Smooth muscle cell (in vitro differentiated cells): Measurements from ENCODE around the gene SLC9A9. TPM values are rescaled to one million over a fixed set of nuclear protein-coding genes. Genes with fewer than 3 reads are reported as not detected.

ENCODE experiments used
- DNase-seq: peaks from one replicate; lab custom pipeline; 2025; ENCODE audit not compliant: unreplicated experiment; lab: John Stamatoyannopoulos, UW
- H2AFZ ChIP-seq: fragments of 200-600 bp; sonication (generic); 2 replicates; pipeline ENCODE4 v1.6.0; 2016; ENCODE audit warnings: antibody characterized with exemption, low read depth, mild to moderate bottlenecking
- H3F3A ChIP-seq: fragments of 200-600 bp; sonication (generic); 2 replicates; pipeline ENCODE4 v1.6.0; 2017; ENCODE audit warnings: antibody characterized with exemption, low read depth
- H3K27ac ChIP-seq: fragments of 200-600 bp; sonication (generic); 2 replicates; pipeline ENCODE4 v1.5.1; 2016; ENCODE audit warnings: low read depth, mild to moderate bottlenecking
- H3K27me3 ChIP-seq: fragments of 200-600 bp; sonication (generic); 2 replicates; pipeline ENCODE4 v1.6.1; 2016; ENCODE audit warnings: low read depth, mild to moderate bottlenecking
- H3K36me3 ChIP-seq: fragments of 200-600 bp; sonication (generic); 2 replicates; pipeline ENCODE4 v1.5.1; 2016; ENCODE audit warnings: low read depth
- H3K4me1 ChIP-seq: fragments of 200-600 bp; sonication (generic); 2 replicates; pipeline ENCODE4 v1.5.1; 2016; ENCODE audit warnings: low read depth
- H3K4me2 ChIP-seq: fragments of 200-600 bp; sonication (generic); 2 replicates; pipeline ENCODE4 v1.6.0; 2016; ENCODE audit warnings: mild to moderate bottlenecking
- H3K4me3 ChIP-seq: fragments of 200-600 bp; sonication (generic); 2 replicates; pipeline ENCODE4 v1.5.1; 2016; ENCODE audit warnings: mild to moderate bottlenecking
- H3K79me2 ChIP-seq: fragments of 200-600 bp; sonication (generic); 2 replicates; pipeline ENCODE4 v1.6.0; 2016; ENCODE audit warnings: low read depth, mild to moderate bottlenecking
- H3K9ac ChIP-seq: fragments of 200-600 bp; sonication (generic); 2 replicates; pipeline ENCODE4 v1.6.0; 2016; ENCODE audit warnings: low read depth
- H3K9me3 ChIP-seq: fragments of 200-600 bp; sonication (generic); replicated peaks from 2 replicates; pipeline ENCODE4 v1.5.1; 2016; ENCODE audit warnings: low read depth
- H4K20me1 ChIP-seq: fragments of 200-600 bp; sonication (generic); 2 replicates; pipeline ENCODE4 v1.6.0; 2016; ENCODE audit warnings: low read depth
- CTCF ChIP-seq: fragments of 200-600 bp; sonication (generic); IDR thresholded peaks from 2 replicates; pipeline ENCODE4 v1.5.1; 2017; ENCODE audit warnings: borderline replicate concordance, mild to moderate bottlenecking, antibody characterized with exemption; ENCODE audit not compliant: insufficient read depth, poor library complexity, severe bottlenecking
- WGBS: methylation state at CpG from one replicate; pipeline ENCODE4 v1.1.7; 2016; ENCODE audit warnings: low lambda C conversion rate; 5-methylcytosine and 5-hydroxymethylcytosine counted together
- polyA plus RNA-seq: library from polyadenylated mRNA; unstranded; fragments of >200 nt; fragmentation: Nextera tagmentation; extraction: Ambion mirVana; gene quantifications from 2 replicates; pipeline ENCODE4 v1.2.1, GENCODE V29; 2016
- total RNA-seq: library from RNA; depleted of rRNA; stranded (reverse); fragments of >200 nt; gene quantifications from 2 replicates; pipeline ENCODE4 v1.2.3, GENCODE V29; 2014

Gene SLC9A9
- total and polyA plus RNA-seq, 2 experiments from 2014 or later = 4.0 to 8.9 TPM

GRCh38 chr3:143601723-143602484 is 246.4 kb downstream of the SLC9A9 start:
- Histone ChIP-seq H4K20me1 (no peaks in the 10 kb centered on the region), H2AFZ (no peak overlapping the region), H3K27ac (no peak overlapping the region), H3K4me3 (no peak overlapping the region), H3K79me2 (no peaks in the 10 kb centered on the region), H3K9me3 (no peaks in the 10 kb centered on the region), H3K36me3 (no peaks in the 10 kb centered on the region), H3K4me2 (no peak overlapping the region), H3K27me3 (no peaks in the 10 kb centered on the region), H3F3A (no peaks in the 10 kb centered on the region), H3K9ac (no peak overlapping the region), H3K4me1 (no peaks in the 10 kb centered on the region)
- TF ChIP-seq CTCF = no peak
- DNase-seq = no peak
- WGBS = 79% methylated on average over 6 of the region's 6 CpGs

- whole genome bisulfite sequencing = 90% methylated on average over 4 of the region's 4 CpGs
- Histone ChIP-seq H3K27ac (no peak overlapping the region), H3K79me2 (no peaks in the 10 kb centered on the region), H3K9me3 (no peaks in the 10 kb centered on the region), H3K4me2 (no peak overlapping the region), H3F3A (no peaks in the 10 kb centered on the region), H3K4me1 (no peaks in the 10 kb centered on the region), H3K4me3 (no peak overlapping the region), H3K9ac (no peak overlapping the region), H4K20me1 (no peaks in the 10 kb centered on the region), H3K36me3 (no peaks in the 10 kb centered on the region), H2AFZ (no peak overlapping the region), H3K27me3 (no peaks in the 10 kb centered on the region)
- DNase-seq = no peak
- no peak for TF ChIP-seq CTCF
These were observed 247.2 kb downstream of the SLC9A9 start for GRCh38 chr3:143600756-143601718.

GRCh38 chr3:143597774-143598652 is 250.3 kb downstream of the SLC9A9 start:
- Histone ChIP-seq H3K4me2 (no peak overlapping the region), H3K9me3 (no peaks in the 10 kb centered on the region), H2AFZ (no peak overlapping the region), H3K36me3 (no peaks in the 10 kb centered on the region), H3K9ac (no peak overlapping the region), H3F3A (no peaks in the 10 kb centered on the region), H3K79me2 (no peaks in the 10 kb centered on the region), H3K27me3 (no peaks in the 10 kb centered on the region), H4K20me1 (no peaks in the 10 kb centered on the region), H3K4me1 (no peaks in the 10 kb centered on the region), H3K27ac (no peak overlapping the region), H3K4me3 (no peak overlapping the region)
- 89% methylated on average over 17 of the region's 17 CpGs for whole genome bisulfite sequencing
- DNase-seq = no peak
- TF ChIP-seq CTCF = no peak
